BJ (cell line): ENCODE data around the gene IL11. TPM values are rescaled to one million over a fixed set of nuclear protein-coding genes. Genes with fewer than 3 reads are reported as not detected.

Source experiments
- CTCF ChIA-PET: fragments of 350-600 bp; formaldehyde crosslinking; extraction: SDS; loops from one replicate; lab custom pipeline; 2021; ENCODE audit warnings: antibody characterized with exemption, inconsistent platforms; lab: Yijun Ruan, JAX
- POLR2A ChIA-PET: fragments of 300-600 bp; sonication (Branson Sonifier 250); formaldehyde crosslinking; extraction: SDS; loops from one replicate; lab custom pipeline; 2021; ENCODE audit warnings: antibody characterized with exemption; lab: Charles Lee
- DNase-seq: peaks from one replicate; pipeline ENCODE4 v3.0.0-alpha.2; 2011; ENCODE audit warnings: low read depth
- H3K27me3 ChIP-seq: 2 replicates; pipeline ENCODE4 v1.6.0; 2011; ENCODE audit warnings: low read length; ENCODE audit not compliant: control insufficient read depth, insufficient read depth
- H3K36me3 ChIP-seq: 2 replicates; pipeline ENCODE4 v1.5.1; 2011; ENCODE audit warnings: low read length; ENCODE audit not compliant: control insufficient read depth, insufficient read depth
- H3K4me3 ChIP-seq: 2 replicates; pipeline ENCODE4 v1.5.1; 2011; ENCODE audit warnings: low read depth, mild to moderate bottlenecking, control low read depth, low read length
- polyA plus RNA-seq: library from polyadenylated mRNA; depleted of rRNA; stranded (reverse); fragments of >200 nt; gene quantifications from 2 replicates; pipeline ENCODE4 v1.2.3, GENCODE V29; 2011
- TF ChIP-seq, protein P1 (sequence below): IDR thresholded peaks from 2 replicates; pipeline ENCODE4 v1.5.1; 2011; ENCODE audit warnings: low read depth, mild to moderate bottlenecking, control low read depth, inconsistent platforms, low read length, moderate library complexity; ENCODE audit not compliant: insufficient read depth

IL11 gene
- polyA plus RNA-seq, 1 experiment = 16.4 TPM

DNA sequence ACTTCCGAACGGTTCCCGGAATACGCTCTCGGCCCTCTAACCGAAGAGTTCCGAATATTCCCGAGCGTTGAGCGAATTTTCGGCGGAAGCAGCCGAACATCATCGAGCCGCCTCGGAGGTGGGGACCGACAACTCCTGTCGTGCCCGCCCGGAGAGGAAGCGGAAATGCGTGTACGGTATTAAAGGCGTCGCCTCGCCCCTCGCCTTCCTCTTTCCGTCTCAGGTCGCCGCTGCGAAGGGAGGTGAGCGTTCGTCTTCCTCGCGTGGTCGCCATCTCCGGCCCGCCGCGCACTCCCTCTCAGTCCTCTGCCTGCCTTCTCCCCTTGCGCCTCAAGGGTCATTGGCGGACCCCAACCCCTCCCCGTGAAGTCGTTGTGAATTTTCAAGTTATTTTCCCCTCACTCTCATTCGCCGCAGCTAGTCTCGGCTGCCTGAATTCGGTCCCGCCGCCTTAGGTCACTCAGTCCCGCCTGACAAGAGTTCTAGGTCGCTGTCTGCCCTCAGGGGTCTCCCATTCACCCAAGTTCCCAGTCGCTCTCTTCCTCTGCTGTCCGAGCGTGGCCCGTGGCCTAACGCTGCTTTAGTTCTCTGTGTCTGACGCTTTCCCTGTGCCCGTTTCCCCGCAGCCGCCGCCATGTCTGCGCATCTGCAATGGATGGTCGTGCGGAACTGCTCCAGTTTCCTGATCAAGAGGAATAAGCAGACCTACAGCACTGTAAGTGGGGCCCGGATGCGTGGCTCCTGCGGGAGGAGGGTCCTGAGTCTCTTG is 15.6 kb upstream of the IL11 start, which contains the start of gene RPL28:
RPL28 (plus strand) TSS at position 209 of the 769 bp plus-strand sequence; CDS start at position 635, 426 bp downstream.
- TF ChIP-seq, protein P1, sequence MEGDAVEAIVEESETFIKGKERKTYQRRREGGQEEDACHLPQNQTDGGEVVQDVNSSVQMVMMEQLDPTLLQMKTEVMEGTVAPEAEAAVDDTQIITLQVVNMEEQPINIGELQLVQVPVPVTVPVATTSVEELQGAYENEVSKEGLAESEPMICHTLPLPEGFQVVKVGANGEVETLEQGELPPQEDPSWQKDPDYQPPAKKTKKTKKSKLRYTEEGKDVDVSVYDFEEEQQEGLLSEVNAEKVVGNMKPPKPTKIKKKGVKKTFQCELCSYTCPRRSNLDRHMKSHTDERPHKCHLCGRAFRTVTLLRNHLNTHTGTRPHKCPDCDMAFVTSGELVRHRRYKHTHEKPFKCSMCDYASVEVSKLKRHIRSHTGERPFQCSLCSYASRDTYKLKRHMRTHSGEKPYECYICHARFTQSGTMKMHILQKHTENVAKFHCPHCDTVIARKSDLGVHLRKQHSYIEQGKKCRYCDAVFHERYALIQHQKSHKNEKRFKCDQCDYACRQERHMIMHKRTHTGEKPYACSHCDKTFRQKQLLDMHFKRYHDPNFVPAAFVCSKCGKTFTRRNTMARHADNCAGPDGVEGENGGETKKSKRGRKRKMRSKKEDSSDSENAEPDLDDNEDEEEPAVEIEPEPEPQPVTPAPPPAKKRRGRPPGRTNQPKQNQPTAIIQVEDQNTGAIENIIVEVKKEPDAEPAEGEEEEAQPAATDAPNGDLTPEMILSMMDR = no peak
- H3K4me3 ChIP-seq = peak within 1 kb of the TSS; percentile 94
- POLR2A ChIA-PET = no interaction called here
- CTCF ChIA-PET = no interaction called here
- DNase-seq = peak; percentile 89
- H3K27me3 ChIP-seq = no peaks in the 10 kb centered on the region
- peaks cover 38% of the 10 kb centered on the region for H3K36me3 ChIP-seq

DNA sequence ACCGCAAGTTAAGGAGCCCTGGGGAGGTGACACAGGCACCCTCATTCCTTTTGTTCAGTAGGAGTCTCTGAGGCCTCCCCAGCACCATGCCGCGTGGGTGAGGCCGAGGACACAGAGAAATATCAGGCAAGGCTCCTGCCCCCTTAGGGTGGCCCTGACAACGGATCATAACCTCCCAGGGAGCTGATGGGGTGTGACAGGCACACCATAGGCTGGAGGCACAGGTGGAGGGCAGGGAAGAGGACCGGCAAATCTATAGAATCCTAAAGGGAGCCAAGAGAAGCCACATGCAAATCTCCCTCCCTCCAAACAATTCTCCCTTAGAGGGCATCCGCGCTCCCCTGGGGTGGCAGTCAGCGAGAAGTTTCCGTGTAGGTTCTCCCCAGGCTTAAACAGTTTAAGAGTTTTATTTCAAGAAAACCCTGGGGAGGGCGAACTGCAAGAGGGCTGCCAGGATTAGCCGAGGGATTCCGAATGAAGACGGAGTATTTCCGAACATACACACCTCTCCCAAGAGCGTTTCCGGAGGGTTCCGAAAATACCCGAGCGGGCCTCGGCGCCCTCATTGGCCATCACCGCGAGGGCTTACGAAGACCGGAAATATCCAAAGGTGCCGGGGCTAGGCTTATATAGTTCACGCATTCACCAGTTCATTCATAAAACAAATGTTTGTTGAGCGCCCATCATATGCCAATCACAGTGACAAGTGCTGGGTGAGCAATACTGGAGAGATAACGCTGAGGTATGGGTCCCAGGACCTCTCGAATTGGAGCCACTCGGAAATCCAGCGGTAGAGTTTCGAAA is 14.9 kb upstream of the IL11 start:
- TF ChIP-seq, protein P1 = no peak
- H3K27me3 ChIP-seq = no peaks in the 10 kb centered on the region
- peaks cover 33% of the 10 kb centered on the region for H3K36me3 ChIP-seq
- POLR2A ChIA-PET = no interaction called here
- peak overlapping the region; percentile 94 for H3K4me3 ChIP-seq
- CTCF ChIA-PET = interaction anchor here (0.6 to 3.2 kb wide), 9 partner anchors 10 to 119 kb away, joined by 3 to 35 read pairs (median 6); partner anchors contain the start of gene KMT5C
- DNase-seq = peak; percentile 80

DNA sequence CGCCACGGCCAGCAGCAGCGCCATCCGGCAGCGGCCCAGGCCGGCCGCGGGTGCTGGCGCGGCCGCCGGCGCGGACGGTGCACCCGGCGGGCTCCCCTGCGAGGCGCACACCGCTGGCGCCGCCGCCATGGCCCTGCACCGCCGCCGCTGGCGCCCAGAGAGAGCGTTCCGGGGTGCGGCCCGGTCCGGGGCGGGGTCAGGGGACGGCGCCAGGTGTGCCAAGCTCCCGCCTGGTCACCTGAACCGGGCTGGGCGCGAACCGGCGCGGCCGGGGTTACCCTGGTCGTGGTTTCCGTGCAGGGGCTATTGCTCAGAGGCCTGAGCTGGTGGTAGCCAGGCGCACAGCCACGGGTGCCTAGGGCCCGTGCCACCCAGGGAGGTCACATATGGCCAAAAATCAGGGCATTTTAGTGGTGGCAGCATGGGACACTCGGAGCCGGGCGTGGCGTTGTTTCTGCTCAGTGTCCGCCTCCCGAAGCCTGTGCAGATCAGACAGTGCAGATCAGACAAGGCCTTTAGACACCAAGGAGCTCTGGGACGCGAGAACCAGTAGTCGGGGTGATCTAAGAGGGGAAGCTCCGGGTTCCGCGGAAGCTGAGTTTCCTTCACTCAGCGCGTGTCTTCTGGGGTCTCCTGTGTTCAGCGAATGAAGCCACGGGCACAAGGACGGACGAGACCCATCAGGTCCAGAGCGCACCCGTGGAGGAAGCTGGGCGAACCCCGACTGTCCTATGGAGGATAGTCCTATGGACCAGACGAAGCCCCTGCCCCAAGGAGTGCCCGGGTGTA is 14.1 kb upstream of the IL11 start, which contains the start of gene TMEM238:
TMEM238 (minus strand) TSS at position 162 of the 789 bp plus-strand sequence; CDS start at position 129, 33 bp downstream.
- TF ChIP-seq, protein P1 = no peak
- CTCF ChIA-PET = interaction anchor here (0.5 to 3.2 kb wide), 18 partner anchors 10 to 244 kb away, joined by 3 to 35 read pairs (median 4); partner anchors contain the start of genes KMT5C and PTPRH
- H3K27me3 ChIP-seq = no peaks in the 10 kb centered on the region
- H3K36me3 ChIP-seq = peaks cover 26% of the 10 kb centered on the region
- peak within 1 kb of the TSS; percentile 94 for H3K4me3 ChIP-seq
- POLR2A ChIA-PET = interaction anchor here (0.6 to 0.7 kb wide), 2 partner anchors 23 to 45 kb away, joined by 3 to 6 read pairs; partner anchors contain the start of gene KMT5C
- no peak for DNase-seq

DNA sequence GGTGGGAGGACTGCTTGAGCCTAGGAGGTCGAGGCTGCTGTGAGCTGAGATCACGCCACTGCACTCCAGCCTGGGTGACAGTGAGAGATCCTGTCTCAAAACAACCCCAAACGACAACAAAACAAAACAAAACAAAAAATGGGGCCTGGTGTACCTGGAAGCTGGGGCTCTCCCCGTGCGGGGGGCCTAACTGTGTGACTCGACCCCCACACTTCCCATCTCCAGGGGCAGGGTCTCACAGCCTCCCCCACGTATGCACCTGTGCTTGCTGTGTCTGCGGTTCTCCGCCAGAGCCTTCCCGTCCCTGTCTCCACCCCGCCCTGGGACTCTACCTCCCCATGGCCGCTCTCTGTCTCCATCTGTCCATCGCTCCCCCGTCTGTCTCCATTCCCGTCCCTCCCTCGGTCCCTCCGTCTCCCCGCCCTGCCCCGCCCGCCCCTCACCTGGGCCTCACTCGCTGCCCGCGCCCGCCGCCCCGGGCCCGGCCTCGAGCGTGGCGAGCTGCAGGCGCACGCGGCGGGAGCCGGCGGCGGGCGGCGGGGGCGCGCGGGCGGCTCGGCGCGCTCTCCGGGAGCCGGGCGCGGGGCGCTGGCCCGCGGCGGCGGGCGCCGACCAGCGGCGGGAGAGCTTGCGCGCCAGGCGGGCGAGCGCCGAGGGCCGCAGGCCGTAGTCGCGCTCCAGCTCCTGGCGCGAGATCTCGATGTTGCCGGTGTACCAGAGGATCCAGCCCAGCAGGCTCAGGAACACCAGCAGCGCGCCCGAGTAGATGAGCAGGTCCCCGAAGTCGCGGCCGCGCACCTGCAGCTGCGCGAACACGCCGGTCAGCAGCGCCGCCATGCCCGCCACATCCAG is 13.2 kb upstream of the IL11 start:
- ChIA-PET POLR2A (interaction anchor here (0.7 kb wide), 1 partner anchor 44 kb away, joined by 6 read pairs; the partner anchor contains the start of gene KMT5C), CTCF (interaction anchor here (0.5 to 3.2 kb wide), 21 partner anchors 9 to 243 kb away, joined by 3 to 35 read pairs (median 3); partner anchors contain the start of genes KMT5C and PTPRH)
- H3K36me3 ChIP-seq = peaks cover 19% of the 10 kb centered on the region
- TF ChIP-seq, protein P1 = 0 out of 2 replicates have a peak, but pooled peaks have one; percentile 2
- H3K4me3 ChIP-seq = peak overlapping the region; percentile 44
- DNase-seq = no peak
- no peaks in the 10 kb centered on the region for H3K27me3 ChIP-seq
